ENCODE results near the gene HDGF. TPM values are rescaled to one million over a fixed set of nuclear protein-coding genes. Genes with fewer than 3 reads are reported as not detected.
A peak's percentile ranks its signal among the peaks of the same experiment; 100 is the strongest.

Gene HDGF
- total and polyA plus RNA-seq, 9 of the 15 experiments (the other 6 are each of a cell fraction or from before 2014, with no cell fraction given) = 38.8 to 601 (median 400) TPM

GRCh38 chr1:156727926-156728598 is 23.4 kb downstream of the HDGF start, which contains the start of gene METTL25B (continued):
- TF ChIP-seq ETV5 (CRISPR knock-in tag; IDR thresholded peaks at IDR 0.05; ENCODE audit: low read depth) (peak; percentile 52; the same call in 1 of the 2 replicates), SMC3 (conservative IDR thresholded peaks at IDR 0.05; ENCODE audit: insufficient read depth, low read depth, low read length) (no peak), FOXK1 (CRISPR knock-in tag; IDR thresholded peaks at IDR 0.05; ENCODE audit: borderline replicate concordance) (no peak), MTA3 (IDR thresholded peaks at IDR 0.05; ENCODE audit: borderline replicate concordance) (no peak), ZNF146 (CRISPR knock-in tag; IDR thresholded peaks at IDR 0.05; ENCODE audit: unreplicated experiment) (no peak), NKRF (IDR thresholded peaks at IDR 0.05; ENCODE audit: borderline replicate concordance) (peak; percentile 79; the same call in 1 of the 2 replicates), SP1 (CRISPR knock-in tag; IDR thresholded peaks at IDR 0.05) (no peak), ZNF592 (IDR thresholded peaks at IDR 0.05) (no peak), UBTF (IDR thresholded peaks at IDR 0.05; ENCODE audit: borderline replicate concordance in 1 of 2, low read depth in 2 of 2, low read length in 2 of 2) (peak in 1 of 2 experiments; percentile 42; a peak in 1 of 4 replicates), AFF1 (IDR thresholded peaks at IDR 0.05; ENCODE audit: low read depth in 1 of 2, partially characterized antibody in 2 of 2) (peak in 1 of 2 experiments; percentile 32), GTF2B (IDR thresholded peaks at IDR 0.05; ENCODE audit: extremely low read depth, insufficient read length) (no peak)

Measured in K562 (cell line).